ENCODE data around the gene ATE1.

DNA sequence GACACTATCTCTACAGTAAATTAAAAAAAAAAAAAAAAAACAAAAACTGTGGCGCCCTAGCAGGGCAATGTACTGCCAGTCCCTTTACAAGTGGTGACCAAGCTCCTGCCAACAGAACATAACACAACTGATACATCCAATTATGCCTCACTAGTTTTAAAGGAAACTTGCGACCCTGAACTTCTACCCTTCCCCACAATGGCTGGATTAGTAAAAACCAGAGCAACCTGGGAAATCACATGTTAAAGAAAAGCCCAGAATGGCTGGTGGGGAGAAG is 16.5 kb downstream of the ATE1 start:
- TF ChIP-seq ZNF70 (CRISPR knock-in tag; IDR thresholded peaks at IDR 0.05) (no peak), SNAI2 (CRISPR knock-in tag; IDR thresholded peaks at IDR 0.05) (no peak), PPARA (CRISPR knock-in tag; IDR thresholded peaks at IDR 0.05; ENCODE audit: borderline replicate concordance) (no peak), CSDC2 (CRISPR knock-in tag; IDR thresholded peaks at IDR 0.05) (no peak), ZFP30 (CRISPR knock-in tag; IDR thresholded peaks at IDR 0.05) (no peak), RARB (CRISPR knock-in tag; IDR thresholded peaks at IDR 0.05) (no peak), ESRRG (CRISPR knock-in tag; IDR thresholded peaks at IDR 0.05) (no peak), BACH2 (CRISPR knock-in tag; IDR thresholded peaks at IDR 0.05; ENCODE audit: borderline replicate concordance) (no peak)
- TF ChIP-seq, protein P1, sequence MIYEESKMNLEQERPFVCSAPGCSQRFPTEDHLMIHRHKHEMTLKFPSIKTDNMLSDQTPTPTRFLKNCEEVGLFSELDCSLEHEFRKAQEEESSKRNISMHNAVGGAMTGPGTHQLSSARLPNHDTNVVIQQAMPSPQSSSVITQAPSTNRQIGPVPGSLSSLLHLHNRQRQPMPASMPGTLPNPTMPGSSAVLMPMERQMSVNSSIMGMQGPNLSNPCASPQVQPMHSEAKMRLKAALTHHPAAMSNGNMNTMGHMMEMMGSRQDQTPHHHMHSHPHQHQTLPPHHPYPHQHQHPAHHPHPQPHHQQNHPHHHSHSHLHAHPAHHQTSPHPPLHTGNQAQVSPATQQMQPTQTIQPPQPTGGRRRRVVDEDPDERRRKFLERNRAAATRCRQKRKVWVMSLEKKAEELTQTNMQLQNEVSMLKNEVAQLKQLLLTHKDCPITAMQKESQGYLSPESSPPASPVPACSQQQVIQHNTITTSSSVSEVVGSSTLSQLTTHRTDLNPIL (CRISPR knock-in tag; IDR thresholded peaks at IDR 0.05; ENCODE audit: low read depth) = no peak
- TF ChIP-seq, protein P2, sequence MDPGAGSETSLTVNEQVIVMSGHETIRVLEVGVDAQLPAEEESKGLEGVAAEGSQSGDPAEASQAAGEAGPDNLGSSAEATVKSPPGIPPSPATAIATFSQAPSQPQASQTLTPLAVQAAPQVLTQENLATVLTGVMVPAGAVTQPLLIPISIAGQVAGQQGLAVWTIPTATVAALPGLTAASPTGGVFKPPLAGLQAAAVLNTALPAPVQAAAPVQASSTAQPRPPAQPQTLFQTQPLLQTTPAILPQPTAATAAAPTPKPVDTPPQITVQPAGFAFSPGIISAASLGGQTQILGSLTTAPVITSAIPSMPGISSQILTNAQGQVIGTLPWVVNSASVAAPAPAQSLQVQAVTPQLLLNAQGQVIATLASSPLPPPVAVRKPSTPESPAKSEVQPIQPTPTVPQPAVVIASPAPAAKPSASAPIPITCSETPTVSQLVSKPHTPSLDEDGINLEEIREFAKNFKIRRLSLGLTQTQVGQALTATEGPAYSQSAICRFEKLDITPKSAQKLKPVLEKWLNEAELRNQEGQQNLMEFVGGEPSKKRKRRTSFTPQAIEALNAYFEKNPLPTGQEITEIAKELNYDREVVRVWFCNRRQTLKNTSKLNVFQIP (CRISPR knock-in tag; IDR thresholded peaks at IDR 0.05; ENCODE audit: borderline replicate concordance, low read depth) = no peak
- TF ChIP-seq, protein P3, sequence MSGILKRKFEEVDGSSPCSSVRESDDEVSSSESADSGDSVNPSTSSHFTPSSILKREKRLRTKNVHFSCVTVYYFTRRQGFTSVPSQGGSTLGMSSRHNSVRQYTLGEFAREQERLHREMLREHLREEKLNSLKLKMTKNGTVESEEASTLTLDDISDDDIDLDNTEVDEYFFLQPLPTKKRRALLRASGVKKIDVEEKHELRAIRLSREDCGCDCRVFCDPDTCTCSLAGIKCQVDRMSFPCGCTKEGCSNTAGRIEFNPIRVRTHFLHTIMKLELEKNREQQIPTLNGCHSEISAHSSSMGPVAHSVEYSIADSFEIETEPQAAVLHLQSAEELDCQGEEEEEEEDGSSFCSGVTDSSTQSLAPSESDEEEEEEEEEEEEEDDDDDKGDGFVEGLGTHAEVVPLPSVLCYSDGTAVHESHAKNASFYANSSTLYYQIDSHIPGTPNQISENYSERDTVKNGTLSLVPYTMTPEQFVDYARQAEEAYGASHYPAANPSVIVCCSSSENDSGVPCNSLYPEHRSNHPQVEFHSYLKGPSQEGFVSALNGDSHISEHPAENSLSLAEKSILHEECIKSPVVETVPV (CRISPR knock-in tag; IDR thresholded peaks at IDR 0.05) = no peak
- TF ChIP-seq, protein P4, sequence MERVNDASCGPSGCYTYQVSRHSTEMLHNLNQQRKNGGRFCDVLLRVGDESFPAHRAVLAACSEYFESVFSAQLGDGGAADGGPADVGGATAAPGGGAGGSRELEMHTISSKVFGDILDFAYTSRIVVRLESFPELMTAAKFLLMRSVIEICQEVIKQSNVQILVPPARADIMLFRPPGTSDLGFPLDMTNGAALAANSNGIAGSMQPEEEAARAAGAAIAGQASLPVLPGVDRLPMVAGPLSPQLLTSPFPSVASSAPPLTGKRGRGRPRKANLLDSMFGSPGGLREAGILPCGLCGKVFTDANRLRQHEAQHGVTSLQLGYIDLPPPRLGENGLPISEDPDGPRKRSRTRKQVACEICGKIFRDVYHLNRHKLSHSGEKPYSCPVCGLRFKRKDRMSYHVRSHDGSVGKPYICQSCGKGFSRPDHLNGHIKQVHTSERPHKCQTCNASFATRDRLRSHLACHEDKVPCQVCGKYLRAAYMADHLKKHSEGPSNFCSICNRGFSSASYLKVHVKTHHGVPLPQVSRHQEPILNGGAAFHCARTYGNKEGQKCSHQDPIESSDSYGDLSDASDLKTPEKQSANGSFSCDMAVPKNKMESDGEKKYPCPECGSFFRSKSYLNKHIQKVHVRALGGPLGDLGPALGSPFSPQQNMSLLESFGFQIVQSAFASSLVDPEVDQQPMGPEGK (CRISPR knock-in tag; IDR thresholded peaks at IDR 0.05; ENCODE audit: borderline replicate concordance) = no peak

Measured in SK-N-SH treated with all-trans-retinoic acid at 6 μM for 48 hours (cell line).